Activated T-cell treated with anti-CD3 and anti-CD28 coated beads, Interleukin-2, amount 50 U/mL, for 4 hours (primary cell): ENCODE results near the gene SOX9. TPM values are rescaled to one million over a fixed set of nuclear protein-coding genes. Genes with fewer than 3 reads are reported as not detected.
"Not testable (repeated sequence)": the region's sequence is repeated elsewhere in the genome, so short reads cannot be mapped to it uniquely, and the experiment has no call there.

ENCODE experiments used
- ATAC-seq, 2 donors: fragments of 200-7000 bp; cut with Tn5 transposase; one replicate each; pipeline ENCODE4 v1.10.0; 2021
- DNase-seq: peaks from one replicate; pipeline ENCODE4 v3.0.0-alpha.2; 2020
- H3K27me3 Mint-ChIP-seq: one replicate; pipeline ENCODE4 v1.8.0; 2021; ENCODE audit warnings: low read depth, mixed read lengths
- H3K36me3 Mint-ChIP-seq: one replicate; pipeline ENCODE4 v1.8.0; 2022; ENCODE audit warnings: mixed read lengths; ENCODE audit not compliant: insufficient read depth
- H3K4me1 Mint-ChIP-seq: one replicate; pipeline ENCODE4 v1.8.0; 2021; ENCODE audit warnings: low read depth, mixed read lengths
- H3K4me3 Mint-ChIP-seq: one replicate; pipeline ENCODE4 v1.8.0; 2021; ENCODE audit warnings: mild to moderate bottlenecking, moderate library complexity, mixed read lengths
- H3K9me3 Mint-ChIP-seq: one replicate; pipeline ENCODE4 v1.8.0; 2021; ENCODE audit warnings: mixed read lengths
- total RNA-seq, 3 donors: library from RNA; stranded (reverse); gene quantifications; one replicate each; pipeline ENCODE4 v1.2.1, GENCODE V29; 2021

SOX9 gene
- total RNA-seq, 3 donors from 2014 or later: 0.08 to 0.16 (median 0.15) TPM

DNA sequence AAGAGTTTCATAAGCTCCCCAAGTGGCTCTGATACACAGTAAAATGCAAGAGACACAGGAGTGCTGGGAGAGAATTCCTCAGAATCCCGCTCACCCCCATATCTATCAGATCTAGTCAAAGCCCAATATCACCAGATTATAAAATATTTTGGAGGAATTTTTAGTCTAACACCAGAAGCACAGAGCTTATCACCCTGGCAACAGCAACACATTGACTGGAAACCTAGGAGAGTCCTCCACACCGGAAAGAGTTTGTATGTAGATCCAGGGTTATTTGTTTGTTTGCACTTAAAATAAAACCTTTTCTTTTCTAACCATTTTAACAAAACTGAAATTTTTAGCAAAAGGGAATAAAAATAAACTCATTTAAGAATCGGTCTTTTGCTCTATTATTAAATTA lies 7.2 kb downstream of the SOX9 start:
- no peak overlapping the region for H3K4me3 Mint-ChIP-seq
- no peaks in the 10 kb centered on the region for H3K4me1 Mint-ChIP-seq
- ATAC-seq: no peak
- no peak for DNase-seq
- no peaks in the 10 kb centered on the region for H3K9me3 Mint-ChIP-seq
- H3K36me3 Mint-ChIP-seq: no peaks in the 10 kb centered on the region
- H3K27me3 Mint-ChIP-seq: peaks cover 21% of the 10 kb centered on the region

DNA sequence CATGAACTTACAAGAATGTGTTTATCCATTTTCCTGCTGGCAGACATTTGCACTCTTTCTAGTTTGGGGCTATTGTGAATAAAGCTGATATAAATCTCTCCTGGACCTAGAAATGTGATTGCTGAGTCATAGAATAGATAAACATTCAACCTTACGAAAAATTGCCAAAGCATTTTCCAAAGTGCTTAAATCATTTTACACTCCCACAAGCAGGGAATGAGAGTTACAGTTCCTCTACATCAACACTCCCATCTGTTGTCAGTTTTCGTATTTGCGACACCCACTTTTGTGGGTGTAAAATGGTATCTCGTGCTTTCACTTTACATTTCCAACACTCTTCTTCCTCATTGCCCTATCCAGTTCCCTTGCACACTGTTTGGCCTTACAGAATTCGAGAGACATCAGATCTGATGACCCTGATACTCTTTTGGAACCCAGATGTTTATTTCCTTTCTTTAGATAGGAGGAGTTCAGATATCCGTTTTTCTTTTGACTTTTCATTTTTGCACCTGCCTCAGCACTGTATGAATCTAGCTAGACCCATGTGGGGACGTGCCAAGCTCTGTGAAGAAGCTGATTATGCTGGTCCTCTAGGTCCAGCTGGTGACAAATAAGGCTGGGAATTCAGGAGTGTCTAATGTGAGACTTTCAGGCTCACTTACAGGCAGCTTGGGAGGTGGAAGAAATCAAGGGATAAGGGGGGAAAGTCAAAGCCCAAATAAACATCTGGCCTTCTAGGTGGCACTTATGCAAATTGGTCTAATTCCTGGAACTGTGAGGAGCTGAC lies 14.0 kb downstream of the SOX9 start:
- H3K27me3 Mint-ChIP-seq: peaks cover 4% of the 10 kb centered on the region

DNA sequence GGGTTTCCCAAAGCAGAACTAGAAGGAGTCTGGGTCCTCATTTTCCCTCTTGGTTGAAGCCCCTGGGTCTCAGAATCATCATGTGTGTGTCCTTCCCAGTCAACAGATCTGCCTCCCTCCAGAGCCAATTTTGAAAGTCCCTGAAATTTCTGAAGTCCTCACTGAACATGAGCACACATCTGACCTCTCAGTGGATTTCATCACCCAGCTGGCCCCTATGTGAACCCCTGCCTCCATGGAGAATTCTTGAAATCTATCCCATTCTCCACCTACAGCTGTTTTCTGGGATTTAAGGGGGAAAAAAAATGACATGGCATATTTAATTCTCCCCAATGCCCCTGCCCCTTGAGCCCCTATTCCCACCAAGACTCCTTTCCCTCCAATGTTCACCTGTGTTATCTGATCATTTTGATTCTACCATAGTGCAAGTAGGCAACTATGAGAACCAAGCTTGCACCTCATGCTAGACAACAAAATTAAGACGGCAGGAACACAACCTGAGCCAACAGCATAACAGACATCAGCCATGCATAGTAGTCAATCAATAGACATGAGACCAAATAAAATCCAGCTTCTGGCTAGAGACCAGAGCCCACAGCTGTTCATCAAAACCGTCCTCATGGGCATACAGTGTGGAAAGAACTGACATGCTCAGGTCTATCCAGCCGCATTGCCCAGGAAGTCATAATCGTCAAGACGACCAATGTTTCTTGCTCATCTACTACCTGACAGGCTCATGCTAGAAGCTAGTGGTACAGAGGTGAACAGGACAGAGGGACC lies 14.9 kb downstream of the SOX9 start:
- Mint-ChIP-seq H3K36me3 (no peaks in the 10 kb centered on the region), H3K4me3 (no peak overlapping the region)
- ATAC-seq: no peak

More for the DNA sequence above, 14.0 kb downstream of the SOX9 start:
- H3K9me3 Mint-ChIP-seq: peaks cover 3% of the 10 kb centered on the region
- H3K4me3 Mint-ChIP-seq: no peak overlapping the region
- DNase-seq (no peak), ATAC-seq (no peak)
- H3K36me3 Mint-ChIP-seq: no peaks in the 10 kb centered on the region
- H3K4me1 Mint-ChIP-seq: no peaks in the 10 kb centered on the region

DNA sequence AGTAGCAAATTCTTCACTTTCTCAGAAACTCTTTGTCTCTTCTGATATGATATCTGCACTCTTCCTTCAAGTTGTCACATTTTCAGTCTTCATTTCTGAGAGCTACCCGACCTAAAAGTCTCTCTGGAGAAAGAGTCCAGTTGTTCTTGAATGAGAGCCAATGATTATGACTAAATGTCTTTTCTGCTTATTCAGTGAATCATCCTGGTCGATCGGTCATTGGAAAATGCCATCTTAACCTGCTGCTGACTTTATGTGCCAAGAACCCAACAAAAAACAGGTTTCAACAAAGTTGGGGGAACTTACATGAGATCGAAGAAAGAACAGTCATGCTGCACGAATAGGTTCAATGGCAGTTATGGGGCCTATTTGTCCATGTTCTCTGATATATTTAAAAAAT lies 15.9 kb downstream of the SOX9 start:
- Mint-ChIP-seq H3K9me3 (peaks cover 3% of the 10 kb centered on the region), H3K4me3 (no peak overlapping the region), H3K36me3 (no peaks in the 10 kb centered on the region), H3K27me3 (peaks cover 6% of the 10 kb centered on the region), H3K4me1 (no peaks in the 10 kb centered on the region)
- DNase-seq (no peak), ATAC-seq (no peak)

More for the DNA sequence above, 14.9 kb downstream of the SOX9 start:
- no peak for DNase-seq
- H3K27me3 Mint-ChIP-seq: peaks cover 6% of the 10 kb centered on the region
- H3K4me1 Mint-ChIP-seq: no peaks in the 10 kb centered on the region
- peaks cover 3% of the 10 kb centered on the region for H3K9me3 Mint-ChIP-seq

DNA sequence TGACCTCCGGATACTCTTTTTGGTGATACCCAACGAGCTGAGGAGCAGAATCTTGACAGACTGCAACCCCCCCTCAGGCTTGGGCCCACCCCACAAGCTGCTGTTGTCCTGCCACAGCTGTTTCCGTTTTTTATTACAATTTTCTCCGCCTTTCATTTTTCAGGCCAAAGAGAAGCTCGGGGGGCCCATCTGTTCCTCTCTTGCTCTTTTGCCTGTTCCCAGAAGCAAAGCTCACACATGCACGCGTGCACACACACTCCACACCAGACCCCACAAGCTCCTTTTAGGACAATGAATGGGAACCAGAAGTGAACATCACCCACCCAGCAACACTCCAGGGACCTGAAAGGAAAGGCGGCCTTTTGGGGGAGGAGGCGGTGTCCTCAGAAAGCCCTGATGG lies 16.3 kb downstream of the SOX9 start:
- Mint-ChIP-seq H3K4me1 (no peaks in the 10 kb centered on the region), H3K4me3 (no peak overlapping the region), H3K27me3 (peaks cover 6% of the 10 kb centered on the region), H3K36me3 (no peaks in the 10 kb centered on the region), H3K9me3 (peaks cover 3% of the 10 kb centered on the region)
- ATAC-seq (no peak), DNase-seq (no peak)

DNA sequence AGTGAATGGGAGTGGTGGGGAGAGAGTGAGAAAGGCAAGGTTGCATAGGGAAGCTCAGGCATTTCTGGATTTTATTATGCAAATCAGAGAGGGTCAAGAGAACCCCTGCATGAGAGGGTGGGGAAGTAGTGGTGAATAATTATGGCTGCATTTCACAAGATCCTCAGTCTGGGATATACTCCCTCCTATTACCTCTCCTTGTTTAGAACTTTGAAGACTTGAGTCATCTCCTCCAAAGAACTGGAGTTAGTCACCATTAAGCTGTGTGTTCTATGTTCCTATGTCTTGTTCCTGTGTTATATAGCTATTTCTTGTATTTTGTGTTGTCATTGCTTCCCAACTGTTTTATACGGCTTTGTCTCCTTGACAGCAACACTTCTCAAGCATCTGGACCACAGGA lies 18.4 kb downstream of the SOX9 start:
- peaks cover 6% of the 10 kb centered on the region for H3K27me3 Mint-ChIP-seq
- H3K4me1 Mint-ChIP-seq: no peaks in the 10 kb centered on the region
- DNase-seq (no peak), ATAC-seq (no peak)
- H3K9me3 Mint-ChIP-seq: peaks cover 3% of the 10 kb centered on the region
- H3K36me3 Mint-ChIP-seq: no peaks in the 10 kb centered on the region
- H3K4me3 Mint-ChIP-seq: no peak overlapping the region

DNA sequence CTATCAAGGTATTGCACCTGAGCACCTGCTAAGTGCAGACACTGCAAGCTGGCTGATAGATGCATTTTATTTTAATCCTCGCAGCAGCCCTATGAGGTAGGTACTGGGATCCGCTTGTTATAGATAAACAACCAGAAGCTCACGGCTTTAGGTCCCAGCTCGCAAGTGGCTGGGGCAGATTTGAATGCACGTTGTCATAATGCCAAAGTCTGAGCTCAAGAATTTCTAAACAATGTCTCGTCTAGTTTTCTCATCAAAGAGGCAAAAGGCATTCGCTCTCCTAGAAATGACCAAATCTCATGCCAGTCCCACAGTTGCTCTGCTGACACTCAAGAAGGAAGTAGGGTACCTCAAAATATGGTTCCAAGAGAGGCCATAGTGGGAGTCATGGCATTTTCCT lies 20.5 kb downstream of the SOX9 start:
- no peaks in the 10 kb centered on the region for H3K4me1 Mint-ChIP-seq
- DNase-seq: no peak
- no peak overlapping the region for H3K4me3 Mint-ChIP-seq
- peaks cover 9% of the 10 kb centered on the region for H3K27me3 Mint-ChIP-seq
- H3K36me3 Mint-ChIP-seq: no peaks in the 10 kb centered on the region
- peaks cover 5% of the 10 kb centered on the region for H3K9me3 Mint-ChIP-seq
- no peak for ATAC-seq

DNA sequence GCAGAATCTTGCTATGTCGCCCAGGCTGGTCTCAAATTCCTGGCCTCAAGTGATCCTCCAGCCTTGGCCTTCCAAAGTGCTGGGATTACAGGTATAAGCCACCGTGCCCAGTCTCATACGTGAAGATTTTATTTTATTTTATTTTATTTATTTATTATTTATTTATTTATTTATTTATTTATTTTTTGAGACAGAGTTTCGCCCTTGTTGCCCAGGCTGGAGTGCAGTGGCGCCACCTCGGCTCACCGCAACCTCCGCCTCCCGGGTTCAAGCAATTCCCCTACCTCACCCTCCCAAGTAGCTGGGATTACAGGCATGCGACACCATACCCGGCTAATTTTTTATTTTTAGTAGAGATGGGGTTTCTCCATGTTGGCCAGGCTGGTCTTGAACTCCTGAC lies 21.3 kb downstream of the SOX9 start:
- H3K36me3 Mint-ChIP-seq, H3K4me3 Mint-ChIP-seq, ATAC-seq, H3K9me3 Mint-ChIP-seq, H3K4me1 Mint-ChIP-seq, DNase-seq, H3K27me3 Mint-ChIP-seq: not testable (repeated sequence)

DNA sequence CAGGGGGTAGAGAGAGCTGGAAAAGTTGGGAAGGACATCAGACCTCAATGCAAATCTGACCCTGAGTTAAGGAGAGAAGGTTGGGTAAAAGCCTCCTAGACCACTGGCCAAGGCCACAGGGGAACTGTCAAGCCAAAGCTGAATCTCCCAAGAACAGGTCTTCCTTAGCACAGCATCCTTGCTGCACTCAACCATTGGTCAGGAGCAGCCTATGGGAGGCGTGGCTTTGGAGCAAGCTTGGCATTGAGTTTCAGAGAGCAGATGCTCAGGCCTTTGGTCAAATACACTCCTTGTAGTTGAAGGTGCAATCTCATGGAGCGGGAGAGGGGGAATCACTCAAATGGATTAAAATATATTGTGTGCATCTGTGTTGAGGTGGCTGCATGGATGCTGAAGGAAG lies 21.8 kb downstream of the SOX9 start:
- no peak for DNase-seq
- no peaks in the 10 kb centered on the region for H3K4me1 Mint-ChIP-seq
- no peak overlapping the region for H3K4me3 Mint-ChIP-seq
- peaks cover 6% of the 10 kb centered on the region for H3K27me3 Mint-ChIP-seq
- no peak for ATAC-seq
- H3K9me3 Mint-ChIP-seq: peaks cover 3% of the 10 kb centered on the region
- H3K36me3 Mint-ChIP-seq: no peaks in the 10 kb centered on the region

DNA sequence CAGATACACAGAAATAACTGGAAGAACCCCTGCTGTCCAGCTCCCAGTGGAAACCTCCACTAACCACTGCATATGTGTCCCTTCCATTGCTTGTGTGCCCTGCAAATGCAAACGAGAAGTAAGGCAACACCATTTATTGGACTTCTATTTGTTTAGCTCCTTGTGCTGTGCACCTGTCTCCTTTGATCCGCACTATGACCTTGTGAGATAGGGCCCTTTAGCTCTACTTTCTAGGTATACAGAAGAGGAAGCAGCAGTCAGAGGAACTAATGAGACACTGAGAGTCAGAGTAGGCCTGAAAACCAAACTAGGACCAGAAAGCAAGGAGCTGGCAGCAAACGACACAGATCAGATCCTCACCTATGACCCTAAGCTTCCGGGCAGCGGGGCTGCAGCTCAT lies 22.4 kb downstream of the SOX9 start:
- Mint-ChIP-seq H3K27me3 (peaks cover 7% of the 10 kb centered on the region), H3K9me3 (peaks cover 3% of the 10 kb centered on the region), H3K4me3 (no peak overlapping the region), H3K4me1 (no peaks in the 10 kb centered on the region), H3K36me3 (no peaks in the 10 kb centered on the region)
- ATAC-seq (no peak), DNase-seq (no peak)

DNA sequence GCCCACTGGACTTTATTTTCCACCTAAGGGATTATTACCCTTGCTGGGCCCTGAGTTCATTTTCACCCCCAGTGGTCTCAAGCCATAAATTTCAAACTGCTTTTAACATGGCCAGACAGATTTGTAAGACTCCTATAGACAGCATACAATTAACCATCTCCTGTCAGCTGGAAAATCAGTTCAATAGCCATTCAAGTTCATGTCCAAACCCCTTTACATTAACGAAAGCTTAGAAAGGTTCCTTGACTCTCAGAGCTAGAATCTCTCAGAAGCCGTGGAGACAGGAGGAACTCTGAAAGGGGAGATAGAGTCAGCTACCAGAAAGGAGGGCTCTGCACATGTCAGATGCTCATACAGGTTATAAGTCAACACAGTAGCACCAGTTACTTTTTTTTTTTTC lies 23.3 kb downstream of the SOX9 start:
- ATAC-seq (no peak), DNase-seq (no peak)
- Mint-ChIP-seq H3K4me3 (no peak overlapping the region), H3K4me1 (no peaks in the 10 kb centered on the region), H3K9me3 (peaks cover 3% of the 10 kb centered on the region), H3K36me3 (no peaks in the 10 kb centered on the region), H3K27me3 (peaks cover 7% of the 10 kb centered on the region)

DNA sequence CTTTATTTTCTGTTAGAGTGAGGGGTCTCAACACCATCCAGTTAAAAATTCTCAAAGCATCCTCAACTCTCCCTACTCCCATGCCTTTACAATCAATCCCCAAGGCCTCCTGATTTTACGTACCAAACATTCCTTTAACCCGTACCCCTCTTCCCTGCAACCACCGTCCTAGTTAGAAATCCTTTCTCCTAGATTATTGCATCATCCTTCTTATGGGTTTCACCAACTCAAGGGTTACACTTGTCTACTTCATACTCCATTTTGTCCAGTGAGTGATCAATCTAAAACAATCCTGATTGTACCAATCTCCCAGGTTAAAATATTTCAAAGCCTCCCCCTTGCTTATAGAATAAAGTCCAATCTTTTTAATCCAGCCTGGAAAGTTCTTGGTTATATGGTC lies 24.7 kb downstream of the SOX9 start:
- peaks cover 3% of the 10 kb centered on the region for H3K9me3 Mint-ChIP-seq
- ATAC-seq: no peak
- no peaks in the 10 kb centered on the region for H3K36me3 Mint-ChIP-seq
- no peaks in the 10 kb centered on the region for H3K4me1 Mint-ChIP-seq
- no peak for DNase-seq
- no peak overlapping the region for H3K4me3 Mint-ChIP-seq
- H3K27me3 Mint-ChIP-seq: peaks cover 5% of the 10 kb centered on the region

DNA sequence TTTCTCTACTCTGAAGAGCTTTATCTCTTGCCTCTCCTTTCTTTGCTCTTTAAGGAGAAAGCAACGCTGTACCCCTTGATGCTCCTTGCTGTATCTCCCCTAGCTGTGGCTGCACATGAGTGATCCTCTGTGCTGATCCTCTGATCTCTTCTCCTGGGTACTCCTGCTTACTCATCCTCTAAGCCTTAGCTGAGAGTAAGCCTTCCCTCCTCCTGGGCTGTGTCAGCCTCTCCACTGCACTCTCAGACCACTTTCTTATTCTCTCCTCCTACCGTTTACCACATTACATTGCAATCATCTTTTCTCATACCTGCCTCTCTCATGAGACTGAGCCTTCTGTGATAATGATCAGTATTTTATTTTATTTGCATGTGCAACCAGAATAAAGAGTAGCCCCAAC lies 25.1 kb downstream of the SOX9 start:
- ATAC-seq (no peak), DNase-seq (no peak)
- Mint-ChIP-seq H3K27me3 (peaks cover 5% of the 10 kb centered on the region), H3K4me1 (no peaks in the 10 kb centered on the region), H3K4me3 (no peak overlapping the region), H3K36me3 (no peaks in the 10 kb centered on the region), H3K9me3 (peaks cover 3% of the 10 kb centered on the region)

DNA sequence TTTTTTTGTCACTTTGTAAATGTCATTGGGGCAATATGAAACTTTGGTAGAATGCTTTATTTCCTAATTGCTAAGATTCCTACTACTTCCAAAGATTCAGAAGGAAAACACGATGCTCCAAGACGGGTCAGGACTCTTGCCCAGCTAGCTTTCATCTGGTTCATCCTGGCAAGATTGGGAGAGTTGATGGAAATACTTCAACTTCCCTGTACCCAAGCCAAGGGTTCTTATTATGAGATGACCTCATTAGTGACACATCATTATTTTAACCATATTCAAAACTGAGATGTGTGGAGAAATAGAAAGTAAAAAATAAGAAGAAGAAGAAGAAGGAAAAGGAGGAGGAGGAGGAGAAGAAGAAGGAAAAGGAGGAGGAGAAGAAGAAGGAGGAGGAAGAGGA lies 25.6 kb downstream of the SOX9 start:
- peaks cover 5% of the 10 kb centered on the region for H3K27me3 Mint-ChIP-seq
- no peak overlapping the region for H3K4me3 Mint-ChIP-seq
- ATAC-seq (no peak), DNase-seq (no peak)
- no peaks in the 10 kb centered on the region for H3K36me3 Mint-ChIP-seq
- H3K9me3 Mint-ChIP-seq: peaks cover 3% of the 10 kb centered on the region
- H3K4me1 Mint-ChIP-seq: no peaks in the 10 kb centered on the region
